Fibroblast of lung (primary cell): ENCODE measurements around the gene CFAP221. TPM values are rescaled to one million over a fixed set of nuclear protein-coding genes. Genes with fewer than 3 reads are reported as not detected.
A peak's percentile ranks its signal among the peaks of the same experiment; 100 is the strongest.

Experiments used
- DNase-seq, 2 donors: peaks; one replicate each; pipeline versions ENCODE4 v3.0.0 to v3.0.0-alpha.2; 2010; ENCODE audit warnings: low read depth in 2 of 2
- H2AFZ ChIP-seq: 2 replicates; pipeline ENCODE4 v1.5.1; 2012; ENCODE audit warnings: low read length, control low read depth, inconsistent platforms
- H3K27ac ChIP-seq: 2 replicates; pipeline ENCODE4 v1.5.1; 2011; ENCODE audit warnings: low read length, control low read depth; ENCODE audit not compliant: insufficient read depth
- H3K27me3 ChIP-seq: 2 replicates; pipeline ENCODE4 v1.5.1; 2011; ENCODE audit warnings: mild to moderate bottlenecking, low read length; ENCODE audit not compliant: control insufficient read depth, insufficient read depth
- H3K36me3 ChIP-seq: 2 replicates; pipeline ENCODE4 v1.5.1; 2011; ENCODE audit warnings: low read length; ENCODE audit not compliant: control insufficient read depth, insufficient read depth
- H3K4me1 ChIP-seq: 2 replicates; pipeline ENCODE4 v1.5.1; 2011; ENCODE audit warnings: low read length; ENCODE audit not compliant: control insufficient read depth, insufficient read depth; ENCODE audit errors: extremely low read depth
- H3K4me2 ChIP-seq: 2 replicates; pipeline ENCODE4 v1.5.1; 2011; ENCODE audit warnings: low read length, control low read depth; ENCODE audit not compliant: insufficient read depth; ENCODE audit errors: extremely low read depth
- H3K4me3 ChIP-seq, 4 experiments: fragments of 200-600 bp in 1 of 4; sonication (generic) in 1 of 4; replicated peaks in 1 of 4; 2 replicates each; pipeline ENCODE4 v1.5.1; 2011 to 2016; ENCODE audit warnings: low read length in 4 of 4, low read depth in 3 of 4, mild to moderate bottlenecking in 3 of 4, control low read depth in 2 of 4, inconsistent platforms in 1 of 4, mixed read lengths in 1 of 4; ENCODE audit not compliant: insufficient read depth in 1 of 4; ENCODE audit errors: control extremely low read depth in 1 of 4
- H3K79me2 ChIP-seq: 2 replicates; pipeline ENCODE4 v1.5.1; 2012; ENCODE audit warnings: mild to moderate bottlenecking, low read length, inconsistent platforms; ENCODE audit not compliant: control insufficient read depth, insufficient read depth
- H3K9ac ChIP-seq: 2 replicates; pipeline ENCODE4 v1.5.1; 2011; ENCODE audit warnings: mild to moderate bottlenecking, low read length, control low read depth; ENCODE audit not compliant: insufficient read depth
- H3K9me3 ChIP-seq: 2 replicates; pipeline ENCODE4 v1.5.1; 2012; ENCODE audit warnings: low read depth, low read length; ENCODE audit not compliant: control insufficient read depth, insufficient read depth
- H4K20me1 ChIP-seq: 2 replicates; pipeline ENCODE4 v1.5.1; 2011; ENCODE audit warnings: low read length; ENCODE audit not compliant: control insufficient read depth, insufficient read depth; ENCODE audit errors: extremely low read depth
- EZH2 ChIP-seq: IDR thresholded peaks from 2 replicates; pipeline ENCODE4 v1.5.1; 2012; ENCODE audit warnings: low read length, control low read depth, mild to moderate bottlenecking; ENCODE audit errors: missing control alignments
- polyA plus RNA-seq, 2 donors: library from polyadenylated mRNA; depleted of rRNA in 1 of 2; stranded (reverse) in 1 of 2; unstranded in 1 of 2; fragments of >200 nt; gene quantifications; 2 replicates each; pipeline ENCODE4 v1.2.1, GENCODE V29; 2011 to 2012; ENCODE audit warnings: missing spikeins in 1 of 2
- total RNA-seq: library from RNA; depleted of rRNA; stranded (reverse); fragments of >200 nt; gene quantifications from 2 replicates; pipeline ENCODE4 v1.2.1, GENCODE V29; 2014
- TF ChIP-seq, protein P1 (sequence below), 2 donors: IDR thresholded peaks in 1 of 2; conservative IDR thresholded peaks in 1 of 2; 1 replicate in 1 of 2; 2 replicates in 1 of 2; pipeline ENCODE4 v1.5.1; 2011 to 2012; ENCODE audit warnings: low read length in 2 of 2, control low read depth in 1 of 2, inconsistent platforms in 1 of 2, low read depth in 1 of 2, mild to moderate bottlenecking in 1 of 2

Gene CFAP221
- total and polyA plus RNA-seq, 2 donors (not counting 1 experiment from before 2014, with no cell fraction given): 0.07 TPM; not detected in 1

GRCh38 chr2:119548516-119549120, 4.4 kb downstream of the CFAP221 start:
- Histone ChIP-seq H3K9ac (no peak overlapping the region), H3K4me3 (no peak overlapping the region), H3K4me1 (no peaks in the 10 kb centered on the region), H3K27me3 (peaks cover 13% of the 10 kb centered on the region), H2AFZ (no peak overlapping the region), H3K4me2 (no peak overlapping the region), H3K36me3 (no peaks in the 10 kb centered on the region), H3K79me2 (no peaks in the 10 kb centered on the region), H3K9me3 (no peaks in the 10 kb centered on the region), H3K27ac (no peak overlapping the region), H4K20me1 (no peaks in the 10 kb centered on the region)
- TF ChIP-seq, protein P1, sequence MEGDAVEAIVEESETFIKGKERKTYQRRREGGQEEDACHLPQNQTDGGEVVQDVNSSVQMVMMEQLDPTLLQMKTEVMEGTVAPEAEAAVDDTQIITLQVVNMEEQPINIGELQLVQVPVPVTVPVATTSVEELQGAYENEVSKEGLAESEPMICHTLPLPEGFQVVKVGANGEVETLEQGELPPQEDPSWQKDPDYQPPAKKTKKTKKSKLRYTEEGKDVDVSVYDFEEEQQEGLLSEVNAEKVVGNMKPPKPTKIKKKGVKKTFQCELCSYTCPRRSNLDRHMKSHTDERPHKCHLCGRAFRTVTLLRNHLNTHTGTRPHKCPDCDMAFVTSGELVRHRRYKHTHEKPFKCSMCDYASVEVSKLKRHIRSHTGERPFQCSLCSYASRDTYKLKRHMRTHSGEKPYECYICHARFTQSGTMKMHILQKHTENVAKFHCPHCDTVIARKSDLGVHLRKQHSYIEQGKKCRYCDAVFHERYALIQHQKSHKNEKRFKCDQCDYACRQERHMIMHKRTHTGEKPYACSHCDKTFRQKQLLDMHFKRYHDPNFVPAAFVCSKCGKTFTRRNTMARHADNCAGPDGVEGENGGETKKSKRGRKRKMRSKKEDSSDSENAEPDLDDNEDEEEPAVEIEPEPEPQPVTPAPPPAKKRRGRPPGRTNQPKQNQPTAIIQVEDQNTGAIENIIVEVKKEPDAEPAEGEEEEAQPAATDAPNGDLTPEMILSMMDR (conservative IDR thresholded peaks at IDR 0.05 in 1 of 2, IDR thresholded peaks at IDR 0.05 in 1 of 2; ENCODE audit: low read depth in 1 of 2, low read length in 2 of 2): no peak
- no peak for TF ChIP-seq EZH2
- no peak for DNase-seq

GRCh38 chr2:119549241-119549640, 5.0 kb downstream of the CFAP221 start:
- DNase-seq: peak; percentile 45 to 80

DNA sequence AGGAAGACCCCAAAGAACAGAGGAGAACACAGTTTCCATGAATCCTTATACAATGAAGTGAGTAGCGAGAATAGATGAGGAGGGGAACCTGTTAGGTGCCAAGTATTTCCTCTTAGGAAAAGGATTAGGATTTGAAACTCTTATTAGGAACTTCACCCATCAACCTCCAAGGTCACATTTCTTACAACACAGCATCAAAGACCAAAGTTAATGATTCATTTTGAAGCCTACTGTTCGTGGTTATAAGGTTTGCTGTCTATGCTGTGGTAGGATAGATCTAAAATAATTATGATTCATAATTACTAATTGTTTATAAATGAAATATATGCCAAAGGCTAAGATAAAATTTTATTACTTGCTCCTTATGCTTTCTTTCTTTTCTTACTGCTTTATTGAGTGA, 6.1 kb downstream of the CFAP221 start:
- Histone ChIP-seq H3K9me3 (no peaks in the 10 kb centered on the region), H3K9ac (no peak overlapping the region), H3K79me2 (no peaks in the 10 kb centered on the region), H4K20me1 (no peaks in the 10 kb centered on the region), H3K4me3 (no peak overlapping the region), H3K36me3 (no peaks in the 10 kb centered on the region), H3K4me2 (no peak overlapping the region), H3K27ac (no peak overlapping the region), H3K4me1 (no peaks in the 10 kb centered on the region), H2AFZ (no peak overlapping the region), H3K27me3 (peaks cover 7% of the 10 kb centered on the region)
- TF ChIP-seq EZH2: no peak
- TF ChIP-seq, protein P1 (conservative IDR thresholded peaks at IDR 0.05 in 1 of 2, IDR thresholded peaks at IDR 0.05 in 1 of 2; ENCODE audit: low read depth in 1 of 2, low read length in 2 of 2): no peak
- DNase-seq: no peak

More at GRCh38 chr2:119549241-119549640, 5.0 kb downstream of the CFAP221 start:
- Histone ChIP-seq H3K36me3 (no peaks in the 10 kb centered on the region), H3K79me2 (no peaks in the 10 kb centered on the region), H3K4me1 (no peaks in the 10 kb centered on the region), H3K27ac (no peak overlapping the region), H4K20me1 (no peaks in the 10 kb centered on the region), H3K9me3 (no peaks in the 10 kb centered on the region), H3K27me3 (peaks cover 13% of the 10 kb centered on the region), H3K4me3 (no peak overlapping the region), H2AFZ (no peak overlapping the region), H3K9ac (no peak overlapping the region), H3K4me2 (no peak overlapping the region)
- TF ChIP-seq EZH2: no peak
- TF ChIP-seq, protein P1 (conservative IDR thresholded peaks at IDR 0.05 in 1 of 2, IDR thresholded peaks at IDR 0.05 in 1 of 2; ENCODE audit: low read depth in 1 of 2, low read length in 2 of 2): no peak
